Liver (tissue), 9 donors: ENCODE results near the gene NDUFAB1. TPM values are rescaled to one million over a fixed set of nuclear protein-coding genes. Genes with fewer than 3 reads are reported as not detected.

Experiments used
- DNase-seq: peaks from one replicate; pipeline ENCODE4 v3.0.0-alpha.2; 2017; ENCODE audit warnings: low spot score
- H3K27ac ChIP-seq, 2 donors: one replicate each; pipeline ENCODE4 v1.7.0; 2013; ENCODE audit warnings: inconsistent platforms in 2 of 2, low read length in 2 of 2, control low read depth in 1 of 2, low read depth in 1 of 2, mild to moderate bottlenecking in 1 of 2
- H3K27me3 ChIP-seq, 4 donors: one replicate each; pipeline versions ENCODE4 v1.6.1 to v1.7.0; 2013; ENCODE audit warnings: low read length in 3 of 4, inconsistent platforms in 1 of 4, mild to moderate bottlenecking in 1 of 4, moderate library complexity in 1 of 4; ENCODE audit not compliant: control insufficient read depth in 4 of 4, insufficient read depth in 4 of 4
- H3K36me3 ChIP-seq, 4 donors: one replicate each; pipeline versions ENCODE4 v1.6.1 to v1.7.0; 2013; ENCODE audit warnings: low read length in 3 of 4, mild to moderate bottlenecking in 3 of 4, low read depth in 1 of 4, moderate library complexity in 1 of 4; ENCODE audit not compliant: control insufficient read depth in 4 of 4, insufficient read depth in 3 of 4
- H3K4me1 ChIP-seq, 4 donors: one replicate each; pipeline versions ENCODE4 v1.6.1 to v1.7.0; 2013; ENCODE audit warnings: low read length in 3 of 4, mild to moderate bottlenecking in 3 of 4, moderate library complexity in 1 of 4; ENCODE audit not compliant: control insufficient read depth in 4 of 4, insufficient read depth in 4 of 4
- H3K4me3 ChIP-seq, 3 donors: one replicate each; pipeline versions ENCODE4 v1.6.1 to v1.7.0; 2013; ENCODE audit warnings: low read length in 3 of 3, control low read depth in 1 of 3, low read depth in 1 of 3, mild to moderate bottlenecking in 1 of 3
- H3K9ac ChIP-seq, 2 donors: one replicate each; pipeline ENCODE4 v1.7.0; 2013; ENCODE audit warnings: low read length in 2 of 2, mild to moderate bottlenecking in 2 of 2, moderate library complexity in 2 of 2, control low read depth in 1 of 2, low read depth in 1 of 2
- H3K9me3 ChIP-seq, 4 donors: one replicate each; pipeline versions ENCODE4 v1.6.1 to v1.7.0; 2013; ENCODE audit warnings: low read length in 3 of 4; ENCODE audit not compliant: control insufficient read depth in 4 of 4
- ATF3 ChIP-seq: IDR thresholded peaks from 2 replicates; pipeline ENCODE4 v1.6.1; 2016; ENCODE audit warnings: antibody characterized with exemption
- CTCF ChIP-seq: fragments of 150-350 bp; IDR thresholded peaks from 2 replicates; pipeline ENCODE4 v1.5.1; 2017; ENCODE audit warnings: improper control_type of control experiment, low read depth, low read length; ENCODE audit not compliant: missing input control
- EGR1 ChIP-seq, 2 donors: IDR thresholded peaks; 2 replicates each; pipeline ENCODE4 v1.6.1; 2016 to 2018; ENCODE audit warnings: antibody characterized with exemption in 2 of 2, low read depth in 2 of 2
- FOXA1 ChIP-seq: IDR thresholded peaks from 2 replicates; pipeline ENCODE4 v1.6.1; 2016; ENCODE audit warnings: antibody characterized with exemption
- GABPA ChIP-seq, 2 donors: IDR thresholded peaks in 1 of 2; conservative IDR thresholded peaks in 1 of 2; 2 replicates each; pipeline ENCODE4 v1.6.1; 2016; ENCODE audit warnings: antibody characterized with exemption in 2 of 2, mild to moderate bottlenecking in 1 of 2, moderate library complexity in 1 of 2
- HNF4A ChIP-seq, 2 donors: conservative IDR thresholded peaks; 2 replicates each; pipeline ENCODE4 v1.6.1; 2016; ENCODE audit warnings: antibody characterized with exemption in 2 of 2, mild to moderate bottlenecking in 2 of 2
- HNF4G ChIP-seq: IDR thresholded peaks from 2 replicates; pipeline ENCODE4 v1.6.1; 2016; ENCODE audit warnings: antibody characterized with exemption
- JUND ChIP-seq, 2 donors: IDR thresholded peaks; 2 replicates each; pipeline ENCODE4 v1.6.1; 2016; ENCODE audit warnings: antibody characterized with exemption in 2 of 2
- NR2F2 ChIP-seq: IDR thresholded peaks from 2 replicates; pipeline ENCODE4 v1.6.1; 2016; ENCODE audit warnings: antibody characterized with exemption
- RAD21 ChIP-seq, 2 donors: IDR thresholded peaks; 2 replicates each; pipeline ENCODE4 v1.6.1; 2016; ENCODE audit warnings: antibody characterized with exemption in 2 of 2, mild to moderate bottlenecking in 2 of 2
- RXRA ChIP-seq, 2 donors: IDR thresholded peaks; 2 replicates each; pipeline ENCODE4 v1.6.1; 2017 to 2018; ENCODE audit warnings: antibody characterized with exemption in 2 of 2, mild to moderate bottlenecking in 1 of 2
- SP1 ChIP-seq: IDR thresholded peaks from 2 replicates; pipeline ENCODE4 v1.6.1; 2018; ENCODE audit warnings: antibody characterized with exemption, mild to moderate bottlenecking
- TAF1 ChIP-seq: conservative IDR thresholded peaks from 2 replicates; pipeline ENCODE4 v1.6.1; 2016; ENCODE audit warnings: antibody characterized with exemption, mild to moderate bottlenecking
- YY1 ChIP-seq: IDR thresholded peaks from 2 replicates; pipeline ENCODE4 v1.6.1; 2016; ENCODE audit warnings: antibody characterized with exemption, mild to moderate bottlenecking
- polyA plus RNA-seq, 2 donors: library from polyadenylated mRNA; stranded (reverse) in 1 of 2; unstranded in 1 of 2; fragments of 200-250 nt in 1 of 2; fragments of >200 nt in 1 of 2; fragmentation: Nextera tagmentation in 1 of 2; extraction: Ambion mirVana in 1 of 2; gene quantifications; one replicate each; pipeline versions ENCODE4 v1.2.1 to v1.2.3, GENCODE V29; 2013 to 2015
- total RNA-seq, 2 donors: library from RNA; depleted of rRNA; stranded (reverse); fragments of >200 nt; gene quantifications; one replicate each; pipeline ENCODE4 v1.2.3, GENCODE V29; 2014
- TF ChIP-seq, protein P1 (sequence below): IDR thresholded peaks from 2 replicates; pipeline ENCODE4 v1.6.1; 2016; ENCODE audit warnings: antibody characterized with exemption
- TF ChIP-seq, protein P2 (sequence below): IDR thresholded peaks from 2 replicates; pipeline ENCODE4 v1.6.1; 2016; ENCODE audit warnings: antibody characterized with exemption
- TF ChIP-seq, protein P3 (sequence below): IDR thresholded peaks from 2 replicates; pipeline ENCODE4 v1.6.1; 2016; ENCODE audit warnings: antibody characterized with exemption, mild to moderate bottlenecking
- donor health status: healthy.
- donor health status: healthy.
- donor health status: healthy.
- donor health status: healthy.
- donor health status: healthy.

Gene NDUFAB1
- total and polyA plus RNA-seq, 4 donors: 47.4 to 263 (median 149) TPM

DNA sequence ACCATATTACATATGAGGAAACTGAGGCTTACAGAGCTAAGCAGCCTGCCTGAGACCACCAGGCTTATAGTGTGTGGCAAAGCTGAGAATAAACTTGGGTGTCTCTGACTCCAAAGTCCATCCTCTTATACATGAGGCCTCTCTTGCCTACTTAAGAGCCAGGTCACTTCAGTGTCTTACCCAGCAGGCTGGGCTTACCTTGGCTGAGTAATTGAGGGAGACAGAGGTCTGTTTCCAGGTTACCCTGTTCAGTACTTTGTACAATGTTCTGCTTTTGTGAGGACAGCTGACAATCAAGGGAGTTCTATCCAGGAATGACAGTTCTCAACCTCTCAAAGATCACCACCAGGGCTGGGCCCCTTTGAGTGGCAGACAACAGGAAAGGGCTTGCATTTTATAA lies 14.4 kb downstream of the NDUFAB1 start:
- TF ChIP-seq GABPA (IDR thresholded peaks at IDR 0.05 in 1 of 2, conservative IDR thresholded peaks at IDR 0.05 in 1 of 2) (no peak), NR2F2 (no peak), RAD21 (IDR thresholded peaks at IDR 0.05) (no peak), EGR1 (IDR thresholded peaks at IDR 0.05; ENCODE audit: low read depth in 2 of 2) (no peak), YY1 (no peak), CTCF (no peak), TAF1 (no peak), FOXA1 (no peak), JUND (IDR thresholded peaks at IDR 0.05) (no peak), SP1 (no peak)
- TF ChIP-seq, protein P1, sequence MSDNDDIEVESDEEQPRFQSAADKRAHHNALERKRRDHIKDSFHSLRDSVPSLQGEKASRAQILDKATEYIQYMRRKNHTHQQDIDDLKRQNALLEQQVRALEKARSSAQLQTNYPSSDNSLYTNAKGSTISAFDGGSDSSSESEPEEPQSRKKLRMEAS: no peak
- TF ChIP-seq, protein P2, sequence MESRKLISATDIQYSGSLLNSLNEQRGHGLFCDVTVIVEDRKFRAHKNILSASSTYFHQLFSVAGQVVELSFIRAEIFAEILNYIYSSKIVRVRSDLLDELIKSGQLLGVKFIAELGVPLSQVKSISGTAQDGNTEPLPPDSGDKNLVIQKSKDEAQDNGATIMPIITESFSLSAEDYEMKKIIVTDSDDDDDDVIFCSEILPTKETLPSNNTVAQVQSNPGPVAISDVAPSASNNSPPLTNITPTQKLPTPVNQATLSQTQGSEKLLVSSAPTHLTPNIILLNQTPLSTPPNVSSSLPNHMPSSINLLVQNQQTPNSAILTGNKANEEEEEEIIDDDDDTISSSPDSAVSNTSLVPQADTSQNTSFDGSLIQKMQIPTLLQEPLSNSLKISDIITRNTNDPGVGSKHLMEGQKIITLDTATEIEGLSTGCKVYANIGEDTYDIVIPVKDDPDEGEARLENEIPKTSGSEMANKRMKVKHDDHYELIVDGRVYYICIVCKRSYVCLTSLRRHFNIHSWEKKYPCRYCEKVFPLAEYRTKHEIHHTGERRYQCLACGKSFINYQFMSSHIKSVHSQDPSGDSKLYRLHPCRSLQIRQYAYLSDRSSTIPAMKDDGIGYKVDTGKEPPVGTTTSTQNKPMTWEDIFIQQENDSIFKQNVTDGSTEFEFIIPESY: no peak
- Histone ChIP-seq H3K9me3 (no peaks in the 10 kb centered on the region), H3K4me1 (no peaks in the 10 kb centered on the region), H3K27me3 (no peaks in the 10 kb centered on the region), H3K36me3 (peaks cover 20 to 44% (median 34%) of the 10 kb centered on the region in 4 donors), H3K4me3 (no peak overlapping the region), H3K9ac (no peak overlapping the region), H3K27ac (no peak overlapping the region)
- no peak for DNase-seq

DNA sequence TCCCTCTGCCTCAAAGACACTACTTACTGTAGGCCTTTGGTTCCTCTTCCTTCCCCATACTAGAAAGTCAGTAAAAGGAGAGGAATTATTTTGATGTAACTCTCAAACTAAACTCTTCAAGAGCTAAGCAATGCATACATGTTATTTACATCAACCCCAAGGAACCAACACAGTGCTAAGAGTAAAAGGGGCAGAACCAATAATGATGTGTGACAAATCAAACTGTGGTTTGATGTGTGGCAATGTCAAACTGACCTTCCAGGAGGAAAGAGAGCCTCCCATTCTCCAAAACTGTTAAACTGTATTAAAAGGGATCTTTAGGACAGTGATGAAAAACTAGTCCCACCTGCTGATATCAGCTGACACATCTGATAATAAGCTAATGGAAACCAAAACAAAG lies 15.7 kb downstream of the NDUFAB1 start:
- H3K27me3 ChIP-seq: no peaks in the 10 kb centered on the region
- no peak overlapping the region for H3K4me3 ChIP-seq
- no peak for TF ChIP-seq RXRA (IDR thresholded peaks at IDR 0.05)
- no peak for TF ChIP-seq RAD21 (IDR thresholded peaks at IDR 0.05)
- TF ChIP-seq NR2F2: no peak
- no peak for TF ChIP-seq HNF4A (conservative IDR thresholded peaks at IDR 0.05)
- no peak for TF ChIP-seq SP1
- no peak for TF ChIP-seq TAF1
- TF ChIP-seq CTCF: no peak
- no peak for TF ChIP-seq FOXA1
- no peak for TF ChIP-seq EGR1 (IDR thresholded peaks at IDR 0.05; ENCODE audit: low read depth in 2 of 2)
- TF ChIP-seq, protein P3, sequence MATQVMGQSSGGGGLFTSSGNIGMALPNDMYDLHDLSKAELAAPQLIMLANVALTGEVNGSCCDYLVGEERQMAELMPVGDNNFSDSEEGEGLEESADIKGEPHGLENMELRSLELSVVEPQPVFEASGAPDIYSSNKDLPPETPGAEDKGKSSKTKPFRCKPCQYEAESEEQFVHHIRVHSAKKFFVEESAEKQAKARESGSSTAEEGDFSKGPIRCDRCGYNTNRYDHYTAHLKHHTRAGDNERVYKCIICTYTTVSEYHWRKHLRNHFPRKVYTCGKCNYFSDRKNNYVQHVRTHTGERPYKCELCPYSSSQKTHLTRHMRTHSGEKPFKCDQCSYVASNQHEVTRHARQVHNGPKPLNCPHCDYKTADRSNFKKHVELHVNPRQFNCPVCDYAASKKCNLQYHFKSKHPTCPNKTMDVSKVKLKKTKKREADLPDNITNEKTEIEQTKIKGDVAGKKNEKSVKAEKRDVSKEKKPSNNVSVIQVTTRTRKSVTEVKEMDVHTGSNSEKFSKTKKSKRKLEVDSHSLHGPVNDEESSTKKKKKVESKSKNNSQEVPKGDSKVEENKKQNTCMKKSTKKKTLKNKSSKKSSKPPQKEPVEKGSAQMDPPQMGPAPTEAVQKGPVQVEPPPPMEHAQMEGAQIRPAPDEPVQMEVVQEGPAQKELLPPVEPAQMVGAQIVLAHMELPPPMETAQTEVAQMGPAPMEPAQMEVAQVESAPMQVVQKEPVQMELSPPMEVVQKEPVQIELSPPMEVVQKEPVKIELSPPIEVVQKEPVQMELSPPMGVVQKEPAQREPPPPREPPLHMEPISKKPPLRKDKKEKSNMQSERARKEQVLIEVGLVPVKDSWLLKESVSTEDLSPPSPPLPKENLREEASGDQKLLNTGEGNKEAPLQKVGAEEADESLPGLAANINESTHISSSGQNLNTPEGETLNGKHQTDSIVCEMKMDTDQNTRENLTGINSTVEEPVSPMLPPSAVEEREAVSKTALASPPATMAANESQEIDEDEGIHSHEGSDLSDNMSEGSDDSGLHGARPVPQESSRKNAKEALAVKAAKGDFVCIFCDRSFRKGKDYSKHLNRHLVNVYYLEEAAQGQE: no peak
- no peak for TF ChIP-seq JUND (IDR thresholded peaks at IDR 0.05)
- TF ChIP-seq ATF3: no peak
- TF ChIP-seq, protein P2: no peak
- no peak for TF ChIP-seq GABPA (IDR thresholded peaks at IDR 0.05 in 1 of 2, conservative IDR thresholded peaks at IDR 0.05 in 1 of 2)
- TF ChIP-seq, protein P1: no peak
- TF ChIP-seq YY1: no peak
- TF ChIP-seq HNF4G: no peak
- no peaks in the 10 kb centered on the region for H3K4me1 ChIP-seq
- no peak overlapping the region for H3K27ac ChIP-seq
- no peak overlapping the region for H3K9ac ChIP-seq
- H3K36me3 ChIP-seq: peaks cover 17 to 35% (median 28%) of the 10 kb centered on the region in 4 donors
- DNase-seq: no peak
- no peaks in the 10 kb centered on the region for H3K9me3 ChIP-seq
